GM12878 (cell line): Measurements from ENCODE around the gene RARG. TPM values are rescaled to one million over a fixed set of nuclear protein-coding genes. Genes with fewer than 3 reads are reported as not detected.

Experiments
- ATF2 ChIP-seq: IDR thresholded peaks from 2 replicates; pipeline ENCODE4 v1.6.1; 2012; ENCODE audit warnings: low read length, inconsistent platforms
- CBX5 ChIP-seq: sonication (generic); IDR thresholded peaks from 2 replicates; pipeline ENCODE4 v1.6.1; 2016; ENCODE audit warnings: low read depth, moderate library complexity, mild to moderate bottlenecking, inconsistent platforms
- FOS ChIP-seq: IDR thresholded peaks from 3 replicates; pipeline ENCODE4 v1.6.1; 2011; ENCODE audit warnings: borderline replicate concordance; ENCODE audit not compliant: insufficient read length; ENCODE audit errors: extremely low read depth
- HDGF ChIP-seq: fragments of 450-650 bp; IDR thresholded peaks from 2 replicates; pipeline ENCODE4 v1.6.1; 2016; ENCODE audit warnings: antibody characterized with exemption
- IKZF2 ChIP-seq, 2 experiments: fragments of 450-650 bp; IDR thresholded peaks; 2 replicates each; pipeline ENCODE4 v1.6.1; 2017; ENCODE audit warnings: mild to moderate bottlenecking in 2 of 2, moderate library complexity in 2 of 2
- KDM1A ChIP-seq: fragments of 200-600 bp; sonication (generic); IDR thresholded peaks from 2 replicates; pipeline ENCODE4 v1.6.1; 2016; ENCODE audit warnings: borderline replicate concordance
- MXI1 ChIP-seq: fragments of 150-350 bp; IDR thresholded peaks from 2 replicates; pipeline ENCODE4 v1.6.1; 2011; ENCODE audit warnings: low read depth, mild to moderate bottlenecking, inconsistent platforms, low read length, improper control_type of control experiment
- NFYB ChIP-seq: IDR thresholded peaks from 2 replicates; pipeline ENCODE4 v1.6.1; 2011; ENCODE audit warnings: low read depth, mild to moderate bottlenecking, low read length, improper control_type of control experiment, moderate library complexity; ENCODE audit not compliant: insufficient read depth
- NKRF ChIP-seq: fragments of 450-650 bp; conservative IDR thresholded peaks from 2 replicates; pipeline ENCODE4 v1.6.1; 2017; ENCODE audit warnings: mild to moderate bottlenecking, moderate library complexity
- RAD51 ChIP-seq: fragments of 450-650 bp; IDR thresholded peaks from 2 replicates; pipeline ENCODE4 v1.6.1; 2016; ENCODE audit warnings: moderate library complexity, mild to moderate bottlenecking, inconsistent platforms
- SREBF2 ChIP-seq: IDR thresholded peaks from 2 replicates; pipeline ENCODE4 v1.6.1; 2012; ENCODE audit warnings: mild to moderate bottlenecking, low read length
- TCF7 ChIP-seq: IDR thresholded peaks from 2 replicates; pipeline ENCODE4 v1.6.1; 2014; ENCODE audit warnings: antibody characterized with exemption, borderline replicate concordance
- USF1 ChIP-seq: IDR thresholded peaks from 2 replicates; pipeline ENCODE4 v1.6.1; 2011; ENCODE audit warnings: borderline replicate concordance, low read depth, mild to moderate bottlenecking, moderate library complexity, mixed read lengths, low read length; ENCODE audit not compliant: insufficient read depth; ENCODE audit errors: extremely low read length
- polyA plus RNA-seq, 11 experiments: library from polyadenylated mRNA; depleted of rRNA in 4 of 11; unstranded in 6 of 11; stranded (reverse) in 5 of 11; fragments of >200 nt; fragmentation: Nextera tagmentation in 4 of 11; fragmentation: Illumina TruSeq in 1 of 11; extraction: Ambion mirVana in 4 of 11; extraction: Trizol in 1 of 11; gene quantifications; 1 replicate in 1 of 11; 2 replicates in 10 of 11; pipeline versions ENCODE4 v1.2.1 to v1.2.3, GENCODE V29; 2011 to 2016; ENCODE audit warnings: inconsistent platforms in 2 of 11, missing spikeins in 2 of 11, low read depth in 1 of 11
- total RNA-seq, 4 experiments: library from RNA; depleted of rRNA in 3 of 4; stranded (reverse); fragments of >200 nt in 3 of 4; fragmentation: Illumina TruSeq in 1 of 4; extraction: Trizol in 1 of 4; gene quantifications; 2 replicates each; pipeline versions ENCODE4 v1.2.1 to v1.2.3, GENCODE V29; 2013 to 2021
- TF ChIP-seq, protein P1 (sequence below): fragments of 150-350 bp; IDR thresholded peaks from 2 replicates; pipeline ENCODE4 v1.6.1; 2014; ENCODE audit warnings: mild to moderate bottlenecking, low read depth, low read length

RARG gene
- total and polyA plus RNA-seq, 10 of the 15 experiments (the other 5 are each of a cell fraction or from before 2014, with no cell fraction given): 0.27 to 8.1 (median 4.1) TPM

GRCh38 chr12:53205747-53206419 is 26.1 kb downstream of the RARG start (continued):
- TF ChIP-seq NKRF (no peak; the same call in 1 of the 2 replicates), ATF2 (peak; percentile 72; the same call in 1 of the 2 replicates), FOS (no peak), KDM1A (no peak), USF1 (no peak), MXI1 (peak; percentile 66; the same call in 1 of the 2 replicates), NFYB (no peak), TCF7 (no peak), RAD51 (no peak), SREBF2 (no peak), HDGF (no peak), IKZF2 (IDR thresholded peaks at IDR 0.05) (peak; percentile 71 to 82; a peak in 3 of 4 replicates), CBX5 (peak; percentile 83; the same call in 1 of the 2 replicates)
- TF ChIP-seq, protein P1, sequence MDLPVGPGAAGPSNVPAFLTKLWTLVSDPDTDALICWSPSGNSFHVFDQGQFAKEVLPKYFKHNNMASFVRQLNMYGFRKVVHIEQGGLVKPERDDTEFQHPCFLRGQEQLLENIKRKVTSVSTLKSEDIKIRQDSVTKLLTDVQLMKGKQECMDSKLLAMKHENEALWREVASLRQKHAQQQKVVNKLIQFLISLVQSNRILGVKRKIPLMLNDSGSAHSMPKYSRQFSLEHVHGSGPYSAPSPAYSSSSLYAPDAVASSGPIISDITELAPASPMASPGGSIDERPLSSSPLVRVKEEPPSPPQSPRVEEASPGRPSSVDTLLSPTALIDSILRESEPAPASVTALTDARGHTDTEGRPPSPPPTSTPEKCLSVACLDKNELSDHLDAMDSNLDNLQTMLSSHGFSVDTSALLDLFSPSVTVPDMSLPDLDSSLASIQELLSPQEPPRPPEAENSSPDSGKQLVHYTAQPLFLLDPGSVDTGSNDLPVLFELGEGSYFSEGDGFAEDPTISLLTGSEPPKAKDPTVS: no peak
